A673 (cell line): ENCODE measurements around the gene TRPM2. TPM values are rescaled to one million over a fixed set of nuclear protein-coding genes. Genes with fewer than 3 reads are reported as not detected.

Source experiments
- BruUV-seq: library from RNA; stranded (reverse); fragments of 400-500 nt; replicated peaks from 2 replicates; lab custom pipeline; 2021; lab: Mats Ljungman, UMichigan
- CTCF ChIA-PET: fragments of 300-600 bp; sonication (Branson Sonifier 250); formaldehyde crosslinking; loops from one replicate; lab custom pipeline; 2022; ENCODE audit warnings: antibody characterized with exemption; lab: Charles Lee
- POLR2A ChIA-PET: fragments of 300-600 bp; sonication (Branson Sonifier 250); formaldehyde crosslinking; loops from one replicate; lab custom pipeline; 2022; ENCODE audit warnings: antibody characterized with exemption; ENCODE audit not compliant: low non-redundant PET; lab: Charles Lee
- DNase-seq: peaks from one replicate; pipeline ENCODE4 v3.0.0-alpha.2; 2015; ENCODE audit warnings: low spot score
- H3K27ac ChIP-seq: fragments of 200-600 bp; sonication (generic); 2 replicates; pipeline ENCODE4 v1.5.1; 2016; ENCODE audit warnings: mixed run types, low read depth, mild to moderate bottlenecking, mixed read lengths, antibody characterized with exemption, low read length; ENCODE audit not compliant: poor library complexity, severe bottlenecking
- H3K27me3 ChIP-seq: fragments of 200-600 bp; sonication (generic); replicated peaks from 2 replicates; pipeline ENCODE4 v1.6.1; 2017; ENCODE audit warnings: mixed run types, low read depth, mild to moderate bottlenecking, mixed read lengths, antibody characterized with exemption, low read length; ENCODE audit not compliant: insufficient read depth, poor library complexity
- H3K36me3 ChIP-seq: fragments of 200-600 bp; sonication (generic); 2 replicates; pipeline ENCODE4 v1.6.1; 2016; ENCODE audit warnings: mixed run types, mild to moderate bottlenecking, mixed read lengths, antibody characterized with exemption, low read length; ENCODE audit not compliant: insufficient read depth, poor library complexity, severe bottlenecking
- H3K4me1 ChIP-seq: fragments of 200-600 bp; sonication (generic); 2 replicates; pipeline ENCODE4 v1.6.1; 2017; ENCODE audit warnings: mixed run types, mild to moderate bottlenecking, mixed read lengths, antibody characterized with exemption, low read length; ENCODE audit not compliant: insufficient read depth, poor library complexity, severe bottlenecking
- H3K4me3 ChIP-seq: fragments of 200-600 bp; sonication (generic); 2 replicates; pipeline ENCODE4 v1.5.1; 2016; ENCODE audit warnings: low read depth, mixed run types, mild to moderate bottlenecking, mixed read lengths, low read length; ENCODE audit not compliant: poor library complexity, severe bottlenecking
- H3K9me3 ChIP-seq: fragments of 200-600 bp; sonication (generic); 2 replicates; pipeline ENCODE4 v1.6.1; 2016; ENCODE audit warnings: mixed run types, low read depth, mild to moderate bottlenecking, mixed read lengths, antibody characterized with exemption, low read length; ENCODE audit not compliant: poor library complexity, severe bottlenecking
- EZH2 ChIP-seq: fragments of 200-600 bp; sonication (generic); IDR thresholded peaks from 2 replicates; pipeline ENCODE4 v1.6.1; 2017; ENCODE audit warnings: borderline replicate concordance, low read depth, mild to moderate bottlenecking, mixed read lengths, antibody characterized with exemption, low read length; ENCODE audit not compliant: poor library complexity, severe bottlenecking
- intact Hi-C: fragments of 100-400 bp; cut with micrococcal nuclease; formaldehyde crosslinking; loops from one replicate; pipeline ENCODE4 v1.10.0; 2022; ENCODE audit not compliant: unreplicated experiment
- total RNA-seq: library from RNA; stranded (reverse); gene quantifications from 2 replicates; pipeline ENCODE4 v1.2.3, GENCODE V29; 2021
- TF ChIP-seq, protein P1 (sequence below): fragments of 300-800, 200-600 bp; sonication (generic); conservative IDR thresholded peaks from 2 replicates; pipeline ENCODE4 v1.5.1; 2017; ENCODE audit warnings: low read depth, mild to moderate bottlenecking, antibody characterized with exemption, low read length, moderate library complexity, mixed read lengths

TRPM2 gene
- total RNA-seq, 1 experiment from 2014 or later, result 0.21 TPM

DNA sequence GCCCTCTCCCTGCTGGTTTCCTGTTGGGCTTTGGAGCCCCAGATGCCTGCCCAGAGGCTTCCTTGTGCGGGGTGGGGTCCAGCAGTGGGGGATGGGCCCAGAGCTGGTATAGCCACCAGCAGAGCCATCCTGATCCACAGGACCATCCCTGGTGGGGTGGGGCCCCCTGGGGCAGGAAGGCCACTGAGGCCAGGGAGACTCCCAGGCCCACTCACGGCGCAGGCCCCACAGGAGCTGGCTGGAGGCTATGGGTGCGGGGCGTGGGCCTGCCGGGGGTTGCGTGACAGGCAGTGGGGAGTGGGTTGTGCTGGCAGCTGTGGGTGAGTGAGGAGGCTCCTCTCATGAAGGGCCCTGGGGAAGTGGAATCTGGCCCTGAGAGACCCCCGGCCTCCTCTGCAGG, 107.6 kb downstream of the TRPM2 start:
- intact Hi-C loops, result no loop called here
- BruUV-seq, result no TSS peak
- ChIA-PET CTCF (no interaction called here), POLR2A (no interaction called here)
- DNase-seq, result no peak
- no peaks in the 10 kb centered on the region for H3K36me3 ChIP-seq
- H3K4me3 ChIP-seq, result no peak overlapping the region
- H3K27ac ChIP-seq, result no peak overlapping the region
- TF ChIP-seq EZH2, result no peak
- TF ChIP-seq, protein P1, sequence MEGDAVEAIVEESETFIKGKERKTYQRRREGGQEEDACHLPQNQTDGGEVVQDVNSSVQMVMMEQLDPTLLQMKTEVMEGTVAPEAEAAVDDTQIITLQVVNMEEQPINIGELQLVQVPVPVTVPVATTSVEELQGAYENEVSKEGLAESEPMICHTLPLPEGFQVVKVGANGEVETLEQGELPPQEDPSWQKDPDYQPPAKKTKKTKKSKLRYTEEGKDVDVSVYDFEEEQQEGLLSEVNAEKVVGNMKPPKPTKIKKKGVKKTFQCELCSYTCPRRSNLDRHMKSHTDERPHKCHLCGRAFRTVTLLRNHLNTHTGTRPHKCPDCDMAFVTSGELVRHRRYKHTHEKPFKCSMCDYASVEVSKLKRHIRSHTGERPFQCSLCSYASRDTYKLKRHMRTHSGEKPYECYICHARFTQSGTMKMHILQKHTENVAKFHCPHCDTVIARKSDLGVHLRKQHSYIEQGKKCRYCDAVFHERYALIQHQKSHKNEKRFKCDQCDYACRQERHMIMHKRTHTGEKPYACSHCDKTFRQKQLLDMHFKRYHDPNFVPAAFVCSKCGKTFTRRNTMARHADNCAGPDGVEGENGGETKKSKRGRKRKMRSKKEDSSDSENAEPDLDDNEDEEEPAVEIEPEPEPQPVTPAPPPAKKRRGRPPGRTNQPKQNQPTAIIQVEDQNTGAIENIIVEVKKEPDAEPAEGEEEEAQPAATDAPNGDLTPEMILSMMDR, result no peak
- no peaks in the 10 kb centered on the region for H3K4me1 ChIP-seq
- H3K9me3 ChIP-seq, result no peaks in the 10 kb centered on the region
- no peaks in the 10 kb centered on the region for H3K27me3 ChIP-seq

DNA sequence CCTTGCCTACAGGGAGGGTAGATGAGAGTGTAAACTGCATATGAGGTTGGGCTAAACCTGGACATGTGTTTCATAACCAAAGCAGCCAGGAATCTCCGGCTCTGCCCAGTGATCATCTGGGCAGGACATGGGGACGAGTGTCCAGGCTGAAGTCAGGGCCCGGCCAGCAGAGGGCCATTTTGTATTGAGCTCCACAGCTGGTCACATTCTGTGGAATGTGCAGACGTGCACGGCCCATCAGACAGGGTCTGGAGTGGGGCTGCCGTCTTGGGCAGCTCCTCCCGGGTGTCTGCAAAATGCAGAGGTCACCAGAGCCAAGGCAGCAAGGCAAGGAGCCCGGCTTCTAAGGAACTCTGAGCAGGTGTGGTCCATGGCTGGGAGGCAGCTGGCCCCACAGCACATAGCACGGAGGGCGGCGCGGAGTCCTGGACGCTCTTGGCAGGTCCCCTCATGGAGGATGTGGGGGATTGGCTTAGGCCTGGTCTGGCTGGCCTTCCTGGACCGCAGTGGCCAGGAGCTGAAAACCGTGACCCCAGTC, 108.1 kb downstream of the TRPM2 start:
- ChIA-PET POLR2A (no interaction called here), CTCF (no interaction called here)
- no peak for TF ChIP-seq EZH2
- TF ChIP-seq, protein P1, result no peak
- no peak for DNase-seq
- no peak overlapping the region for H3K4me3 ChIP-seq
- no peak overlapping the region for H3K27ac ChIP-seq
- H3K4me1 ChIP-seq, result no peaks in the 10 kb centered on the region
- no peaks in the 10 kb centered on the region for H3K27me3 ChIP-seq
- BruUV-seq, result no TSS peak
- intact Hi-C loops, result no loop called here
- no peaks in the 10 kb centered on the region for H3K9me3 ChIP-seq
- H3K36me3 ChIP-seq, result no peaks in the 10 kb centered on the region

DNA sequence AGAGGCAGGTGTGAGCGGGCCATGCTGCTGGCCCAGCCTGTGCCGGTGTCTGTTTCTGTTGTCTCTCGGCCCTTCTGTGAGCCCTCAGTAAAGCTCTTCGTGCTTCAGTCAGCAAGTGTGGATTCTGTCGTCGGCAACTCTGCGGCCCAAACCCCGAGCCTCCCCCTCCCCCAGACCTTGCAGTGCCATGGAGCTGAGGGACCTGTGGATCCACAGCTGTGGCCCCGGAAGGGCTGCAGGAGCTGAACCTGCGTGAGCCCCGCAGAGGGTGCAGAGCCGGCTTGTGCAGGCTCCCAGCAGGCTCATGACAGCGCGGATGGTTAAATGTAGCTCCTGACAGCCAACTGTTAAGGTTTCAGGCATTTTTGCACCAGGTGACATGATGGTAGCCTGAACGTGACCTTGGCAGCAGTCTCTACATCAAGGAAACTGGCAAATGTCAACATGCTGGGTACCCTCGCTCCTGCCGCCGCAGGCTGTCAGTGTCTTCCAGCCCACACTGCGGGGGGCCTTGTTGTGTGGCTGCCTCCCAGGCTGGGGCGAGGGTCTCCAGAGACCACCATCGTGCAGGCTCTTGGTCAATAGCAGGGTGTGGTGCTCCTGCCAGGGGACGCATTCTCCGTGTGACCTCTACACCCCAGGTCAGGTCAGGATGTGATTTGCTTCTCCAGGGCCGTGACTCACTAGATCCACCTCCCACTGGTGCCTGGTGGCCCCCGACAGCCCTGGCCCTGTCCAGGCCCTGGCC, 108.8 kb downstream of the TRPM2 start:
- no TSS peak for BruUV-seq
- no peak for DNase-seq
- Histone ChIP-seq H3K4me3 (no peak overlapping the region), H3K36me3 (no peaks in the 10 kb centered on the region), H3K27me3 (no peaks in the 10 kb centered on the region), H3K4me1 (no peaks in the 10 kb centered on the region), H3K27ac (no peak overlapping the region), H3K9me3 (no peaks in the 10 kb centered on the region)
- no peak for TF ChIP-seq EZH2
- TF ChIP-seq, protein P1, result no peak
- ChIA-PET POLR2A (no interaction called here), CTCF (no interaction called here)
- intact Hi-C loops, result no loop called here
